Middle frontal gyrus (tissue), 1 donor: Measurements from ENCODE around the gene THEM4.
A peak's percentile ranks its signal among the peaks of the same experiment; 100 is the strongest.
"Not testable (repeated sequence)": the region's sequence is repeated elsewhere in the genome, so short reads cannot be mapped to it uniquely, and the experiment has no call there.

Experiments
- DNase-seq: peaks from one replicate; pipeline ENCODE4 v3.0.0-alpha.2; 2015; ENCODE audit warnings: low spot score; ENCODE audit errors: extremely low spot score

Gene THEM4

GRCh38 chr1:151935154-151935553 lies 25.8 kb upstream of the THEM4 start:
- no peak for DNase-seq

- DNase-seq, result peak; percentile 13
Measured at GRCh38 chr1:151934048-151934493, 24.8 kb upstream of the THEM4 start.

GRCh38 chr1:151924691-151925587 lies 15.6 kb upstream of the THEM4 start:
- DNase-seq, result no peak

DNA sequence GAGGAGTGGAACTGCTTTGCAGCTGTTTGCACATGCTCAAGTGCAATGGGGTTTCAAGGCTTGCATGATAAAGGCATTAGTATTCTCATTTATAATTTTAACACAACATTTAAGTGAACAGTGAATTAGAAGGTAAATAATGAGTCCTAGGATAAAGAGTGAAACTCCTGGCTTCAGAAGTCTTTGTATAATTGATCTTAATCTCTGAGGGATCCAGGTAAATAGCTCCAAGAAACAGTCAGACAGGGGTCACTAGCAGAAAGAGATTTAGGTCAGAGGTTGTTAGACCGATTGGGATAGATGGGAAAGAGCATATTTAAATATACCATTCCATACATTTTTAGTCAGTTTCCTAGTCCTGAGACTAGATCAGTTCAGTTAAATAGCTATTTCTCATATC lies 14.1 kb upstream of the THEM4 start:
- no peak for DNase-seq

DNA sequence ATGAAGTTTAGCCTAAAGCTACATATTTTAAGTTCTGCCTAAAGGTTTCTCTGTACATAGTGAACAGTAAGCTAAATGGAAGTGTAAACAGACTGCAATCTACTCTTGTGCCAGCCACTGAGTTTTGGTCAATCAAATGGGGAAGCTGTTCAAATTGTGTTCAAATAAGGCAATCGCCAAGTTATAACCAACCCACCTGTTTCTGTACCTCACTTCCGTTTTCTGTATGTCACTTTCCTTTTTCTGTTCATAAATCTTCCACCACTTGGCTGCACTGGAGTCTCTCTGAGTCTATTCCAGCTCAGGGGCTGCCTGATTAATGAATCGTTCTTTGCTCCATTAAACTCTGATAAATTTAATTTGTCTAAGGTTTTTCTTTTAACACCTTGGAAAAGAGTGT lies 10.8 kb upstream of the THEM4 start:
- no peak for DNase-seq

GRCh38 chr1:151918819-151919610 lies 9.7 kb upstream of the THEM4 start:
- DNase-seq, result no peak

DNA sequence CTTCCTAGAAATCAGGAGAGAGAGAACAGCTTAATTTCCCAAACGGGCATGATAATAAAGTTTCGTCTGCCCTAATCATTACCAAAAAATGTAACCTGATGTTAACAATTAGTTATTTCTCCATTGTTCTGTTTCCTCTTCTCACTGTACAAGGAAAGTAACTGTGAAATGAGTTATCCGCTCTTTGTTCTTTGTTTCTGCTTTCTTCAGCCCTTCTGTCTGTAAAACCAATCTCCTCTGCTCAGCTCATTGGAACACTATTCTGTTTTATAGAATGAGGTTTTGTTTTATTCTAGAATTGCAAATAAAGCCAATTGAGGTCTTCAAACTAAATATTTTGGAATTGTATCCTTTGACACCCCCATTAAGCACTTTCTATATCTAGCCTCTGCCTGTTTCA lies 8.8 kb upstream of the THEM4 start:
- no peak for DNase-seq

GRCh38 chr1:151916726-151917370 lies 7.5 kb upstream of the THEM4 start:
- no peak for DNase-seq

- no peak for DNase-seq
Measured at GRCh38 chr1:151915061-151915686, 5.9 kb upstream of the THEM4 start.

GRCh38 chr1:151914076-151914475 lies 4.8 kb upstream of the THEM4 start:
- DNase-seq, result no peak

GRCh38 chr1:151912973-151913372 lies 3.7 kb upstream of the THEM4 start:
- no peak for DNase-seq

- no peak for DNase-seq
Measured at GRCh38 chr1:151908228-151908691, 1.1 kb downstream of the THEM4 start.

GRCh38 chr1:151907363-151908139 lies 1.8 kb downstream of the THEM4 start:
- DNase-seq, result no peak

- DNase-seq, result not testable (repeated sequence)
Measured at GRCh38 chr1:151906324-151906645, 3.0 kb downstream of the THEM4 start.

DNA sequence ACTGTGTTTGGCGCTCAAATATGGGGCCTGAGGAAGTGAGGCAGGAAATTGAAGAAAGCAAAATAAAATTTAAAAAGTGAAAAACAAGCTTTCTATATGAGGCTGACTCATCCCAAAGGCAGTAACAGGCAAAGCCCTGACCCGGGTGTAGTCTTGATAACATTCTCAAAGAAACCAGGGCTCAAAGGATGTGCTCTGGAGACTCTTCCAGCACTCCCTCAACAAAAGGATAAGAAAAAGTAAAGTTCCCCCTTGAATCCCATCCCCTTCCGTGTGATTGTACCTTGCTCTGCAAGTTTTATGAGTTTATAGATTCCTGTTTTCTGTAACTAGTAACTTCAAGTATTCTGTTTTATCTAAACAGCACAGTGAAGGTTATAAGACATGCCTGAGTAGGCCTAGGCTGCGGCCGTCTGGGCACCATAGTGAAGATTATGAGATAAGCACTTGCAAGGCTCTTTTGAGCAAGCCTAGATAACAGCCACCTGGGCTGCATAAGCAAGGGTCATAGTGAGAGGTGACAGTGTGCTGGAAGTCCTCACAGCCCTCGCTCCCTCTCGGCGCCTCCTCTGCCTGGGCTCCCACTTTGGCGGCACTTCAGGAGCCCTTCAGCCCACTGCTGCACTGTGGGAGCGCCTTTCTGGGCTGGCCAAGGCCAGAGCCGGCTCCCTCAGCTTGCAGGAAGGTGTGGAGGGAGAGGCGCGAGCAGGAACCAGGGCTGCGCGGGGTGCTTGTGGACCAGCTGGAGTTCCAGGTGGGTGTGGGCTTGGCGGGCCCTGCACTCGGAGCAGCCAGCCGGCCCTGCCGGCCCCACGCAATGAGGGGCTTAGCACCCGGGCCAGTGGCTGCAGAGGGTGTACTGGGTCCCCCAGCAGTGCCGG lies 3.6 kb downstream of the THEM4 start:
- not testable (repeated sequence) for DNase-seq

GRCh38 chr1:151905070-151905442 lies 4.3 kb downstream of the THEM4 start:
- DNase-seq, result no peak

DNA sequence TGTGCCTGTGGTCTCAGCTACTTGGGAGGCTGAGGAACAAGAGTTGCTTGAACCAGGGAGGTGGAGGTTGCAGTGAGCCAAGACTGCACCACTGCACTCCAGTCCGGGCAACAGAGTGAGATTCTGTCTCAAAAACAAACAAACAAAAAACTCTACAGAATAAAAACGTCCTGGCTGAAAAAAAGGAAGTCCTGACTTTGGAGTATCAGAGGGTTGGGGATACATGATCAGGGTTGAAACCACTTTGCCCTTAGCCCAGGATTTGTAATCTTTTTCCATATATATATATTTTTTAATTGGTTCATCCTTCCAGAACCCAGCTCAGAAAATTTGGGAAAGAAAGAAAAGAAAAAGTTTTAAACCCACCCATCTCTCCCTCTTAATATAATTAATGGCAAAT lies 6.5 kb downstream of the THEM4 start:
- DNase-seq, result no peak

GRCh38 chr1:151900804-151901203 lies 8.5 kb downstream of the THEM4 start:
- DNase-seq, result not testable (repeated sequence)

- no peak for DNase-seq
Measured at GRCh38 chr1:151898519-151898991, 10.8 kb downstream of the THEM4 start.
